Gastroesophageal sphincter (tissue), 4 donors: ENCODE results near the gene ADGRB2. TPM values are rescaled to one million over a fixed set of nuclear protein-coding genes. Genes with fewer than 3 reads are reported as not detected.

Experiments
- ATAC-seq: fragments of 150-250 bp; one replicate; pipeline ENCODE4 v1.9.1; 2016; ENCODE audit warnings: mild to moderate bottlenecking, moderate library complexity
- H3K27ac ChIP-seq, 4 donors: fragments of 200-600 bp; sonication (generic) in 3 of 4; 1 replicate in 3 of 4; 2 replicates in 1 of 4; pipeline ENCODE4 v1.5.1; 2016 to 2019
- H3K27me3 ChIP-seq: fragments of 200-600 bp; sonication (generic); one replicate; pipeline ENCODE4 v1.5.1; 2019
- H3K36me3 ChIP-seq, 2 donors: fragments of 200-600 bp; sonication (generic); one replicate each; pipeline ENCODE4 v1.5.1; 2019; ENCODE audit warnings: control low read depth in 1 of 2
- H3K4me1 ChIP-seq, 3 donors: fragments of 200-600 bp; sonication (generic); 1 replicate in 2 of 3; 2 replicates in 1 of 3; pipeline ENCODE4 v1.5.1; 2016 to 2019; ENCODE audit warnings: control low read depth in 2 of 3
- H3K4me3 ChIP-seq, 2 donors: fragments of 200-600 bp; sonication (generic); one replicate each; pipeline ENCODE4 v1.5.1; 2019; ENCODE audit warnings: mild to moderate bottlenecking in 1 of 2, moderate library complexity in 1 of 2
- H3K9me3 ChIP-seq, 3 donors: fragments of 200-600 bp; sonication (generic); one replicate each; pipeline ENCODE4 v1.5.1; 2017 to 2019; ENCODE audit warnings: control low read depth in 2 of 3
- CTCF ChIP-seq, 4 experiments: fragments of 200-600 bp in 2 of 4; fragments of 450-650 bp in 2 of 4; sonication (generic) in 1 of 4; IDR thresholded peaks; one replicate each; pipeline ENCODE4 v1.5.1; 2017 to 2019; ENCODE audit warnings: antibody characterized with exemption in 4 of 4, mild to moderate bottlenecking in 2 of 4, moderate library complexity in 2 of 4
- EP300 ChIP-seq: sonication (generic); formaldehyde crosslinking; IDR thresholded peaks from one replicate; pipeline ENCODE4 v1.6.1; 2017; ENCODE audit warnings: antibody characterized with exemption, mild to moderate bottlenecking
- POLR2A ChIP-seq, 2 donors: fragments of 450-650 bp; IDR thresholded peaks; one replicate each; pipeline ENCODE4 v1.6.1; 2017; ENCODE audit warnings: antibody characterized with exemption in 2 of 2, mild to moderate bottlenecking in 2 of 2, moderate library complexity in 1 of 2
- POLR2AphosphoS5 ChIP-seq: sonication (generic); formaldehyde crosslinking; IDR thresholded peaks from one replicate; pipeline ENCODE4 v1.6.1; 2017; ENCODE audit warnings: antibody characterized with exemption
- WGBS, 2 donors: methylation state at CpG; one replicate each; pipeline ENCODE4 v1.1.5; 2018; ENCODE audit warnings: low coverage in 1 of 2; 5-methylcytosine and 5-hydroxymethylcytosine counted together
- total RNA-seq, 4 donors: library from RNA; depleted of rRNA; stranded (reverse); fragments of >200 nt; gene quantifications; one replicate each; pipeline ENCODE4 v1.1.0, GENCODE V29; 2016

Gene ADGRB2
- total RNA-seq, 4 donors from 2014 or later, result 1.7 to 6.0 (median 3.2) TPM

- Histone ChIP-seq H3K27ac (no peak overlapping the region), H3K4me1 (peaks cover 0 to 20% (median 10%) of the 10 kb centered on the region in 3 donors), H3K36me3 (no peaks in the 10 kb centered on the region), H3K4me3 (no peak overlapping the region), H3K9me3 (no peaks in the 10 kb centered on the region), H3K27me3 (peaks cover 36% of the 10 kb centered on the region)
- TF ChIP-seq POLR2A (IDR thresholded peaks at IDR 0.05), result no peak
- TF ChIP-seq EP300, result no peak
- no peak for TF ChIP-seq CTCF (IDR thresholded peaks at IDR 0.05)
- TF ChIP-seq POLR2AphosphoS5, result no peak
- 76% methylated on average over 2 of the region's 2 CpGs; no CpG with 5 or more reads in 1 of the 2 donors for WGBS, 2 donors
- ATAC-seq, result no peak
These were observed 16.5 kb upstream of the ADGRB2 start for GRCh38 chr1:31780632-31781031.

GRCh38 chr1:31779687-31780086, 15.5 kb upstream of the ADGRB2 start:
- H3K4me3 ChIP-seq, result no peak overlapping the region
- H3K9me3 ChIP-seq, result no peaks in the 10 kb centered on the region
- TF ChIP-seq POLR2A (IDR thresholded peaks at IDR 0.05) (no peak), POLR2AphosphoS5 (no peak), EP300 (no peak), CTCF (IDR thresholded peaks at IDR 0.05) (no peak)

GRCh38 chr1:31778763-31779488, 14.8 kb upstream of the ADGRB2 start:
- no peak for ATAC-seq
- TF ChIP-seq POLR2A (IDR thresholded peaks at IDR 0.05) (no peak), POLR2AphosphoS5 (no peak), CTCF (IDR thresholded peaks at IDR 0.05) (no peak), EP300 (no peak)
- H3K36me3 ChIP-seq, result no peaks in the 10 kb centered on the region
- no peaks in the 10 kb centered on the region for H3K9me3 ChIP-seq
- H3K27me3 ChIP-seq, result peaks cover 53% of the 10 kb centered on the region
- H3K4me1 ChIP-seq, result peaks cover 0 to 20% (median 10%) of the 10 kb centered on the region in 3 donors
- H3K4me3 ChIP-seq, result no peak overlapping the region
- H3K27ac ChIP-seq, result no peak overlapping the region
- 80 to 88% methylated on average over 2 to 7 of the region's 11 CpGs for WGBS, 2 donors

More at GRCh38 chr1:31779687-31780086, 15.5 kb upstream of the ADGRB2 start:
- ATAC-seq, result no peak
- Histone ChIP-seq H3K27ac (no peak overlapping the region), H3K27me3 (peaks cover 45% of the 10 kb centered on the region), H3K36me3 (no peaks in the 10 kb centered on the region), H3K4me1 (peaks cover 0 to 20% (median 10%) of the 10 kb centered on the region in 3 donors)
- WGBS, 2 donors, result 73 to 90% methylated on average over 3 to 5 of the region's 9 CpGs

GRCh38 chr1:31776516-31776915, 12.4 kb upstream of the ADGRB2 start:
- 72 to 86% methylated on average over 2 to 3 of the region's 3 CpGs for WGBS, 2 donors
- H3K27ac ChIP-seq, result no peak overlapping the region
- ATAC-seq, result no peak
- no peaks in the 10 kb centered on the region for H3K36me3 ChIP-seq
- H3K4me3 ChIP-seq, result no peak overlapping the region
- H3K4me1 ChIP-seq, result peaks cover 0 to 21% (median 15%) of the 10 kb centered on the region in 3 donors
- H3K27me3 ChIP-seq, result peaks cover 77% of the 10 kb centered on the region
- TF ChIP-seq CTCF (IDR thresholded peaks at IDR 0.05) (no peak), POLR2AphosphoS5 (no peak), EP300 (no peak), POLR2A (IDR thresholded peaks at IDR 0.05) (no peak)
- no peaks in the 10 kb centered on the region for H3K9me3 ChIP-seq

GRCh38 chr1:31776032-31776431, 11.9 kb upstream of the ADGRB2 start:
- H3K4me3 ChIP-seq, result no peak overlapping the region
- ATAC-seq, result no peak
- 96 to 100% methylated on average over 2 to 5 of the region's 5 CpGs for WGBS, 2 donors
- no peaks in the 10 kb centered on the region for H3K36me3 ChIP-seq
- no peak for TF ChIP-seq POLR2AphosphoS5
- H3K9me3 ChIP-seq, result no peaks in the 10 kb centered on the region
- H3K27me3 ChIP-seq, result peaks cover 78% of the 10 kb centered on the region
- H3K4me1 ChIP-seq, result peaks cover 0 to 16% (median 14%) of the 10 kb centered on the region in 3 donors
- no peak overlapping the region for H3K27ac ChIP-seq
